Endothelial cell (in vitro differentiated cells): ENCODE measurements around the gene EML3. TPM values are rescaled to one million over a fixed set of nuclear protein-coding genes. Genes with fewer than 3 reads are reported as not detected.
A peak's percentile ranks its signal among the peaks of the same experiment; 100 is the strongest.
"Not testable (repeated sequence)": the region's sequence is repeated elsewhere in the genome, so short reads cannot be mapped to it uniquely, and the experiment has no call there.

Experiments
- DNase-seq: peaks from one replicate; pipeline ENCODE4 v3.0.0; 2021; ENCODE audit warnings: low spot score
- H3K27ac Mint-ChIP-seq: one replicate; pipeline ENCODE4 v1.8.0; 2021; ENCODE audit warnings: mixed read lengths, inconsistent platforms; ENCODE audit not compliant: unreplicated experiment
- H3K27me3 Mint-ChIP-seq: one replicate; pipeline ENCODE4 v1.8.0; 2021; ENCODE audit warnings: mild to moderate bottlenecking, moderate library complexity, mixed read lengths, inconsistent platforms; ENCODE audit not compliant: unreplicated experiment
- H3K36me3 Mint-ChIP-seq: one replicate; pipeline ENCODE4 v1.8.0; 2021; ENCODE audit warnings: mild to moderate bottlenecking, low read depth, mixed read lengths, inconsistent platforms; ENCODE audit not compliant: unreplicated experiment
- H3K4me1 Mint-ChIP-seq: one replicate; pipeline ENCODE4 v1.8.0; 2021; ENCODE audit warnings: mild to moderate bottlenecking, mixed read lengths, inconsistent platforms; ENCODE audit not compliant: unreplicated experiment
- H3K4me3 Mint-ChIP-seq: one replicate; pipeline ENCODE4 v1.8.0; 2021; ENCODE audit warnings: mild to moderate bottlenecking, mixed read lengths, inconsistent platforms; ENCODE audit not compliant: unreplicated experiment
- H3K9me3 Mint-ChIP-seq: one replicate; pipeline ENCODE4 v1.8.0; 2021; ENCODE audit warnings: mixed read lengths, inconsistent platforms; ENCODE audit not compliant: unreplicated experiment
- long read RNA-seq: library from polyadenylated mRNA; unstranded; transcript quantifications from one replicate; pipeline ENCODE4 v2.0.0, GENCODE V29; 2020; ENCODE audit not compliant: unreplicated experiment
- total RNA-seq: library from RNA; stranded (reverse); fragmentation: NEBNext Ultra II Directional; extraction: Animal tissue kit (Norgen Biotek cat#: 25700); gene quantifications from one replicate; pipeline ENCODE4 v1.2.1, GENCODE V29; 2021; ENCODE audit not compliant: unreplicated experiment
- TF ChIP-seq, protein P1 (sequence below): fragments of 200-600 bp; sonication (generic); IDR thresholded peaks from one replicate; pipeline ENCODE4 v1.5.0; 2021; ENCODE audit warnings: antibody characterized with exemption; ENCODE audit not compliant: unreplicated experiment

Gene EML3
- 98.6 TPM for total RNA-seq
- long read RNA-seq, partial matches to known transcripts: 3 of 12 reads
- long read RNA-seq, other reads (novel, unspliced or antisense): 3 of 12 reads

GRCh38 chr11:62612366-62613290, at the start of gene EML3, which contains the start of gene ROM1:
TSS of gene EML3 (minus strand) at chr11:62612775. CDS start at chr11:62612457, 318 bp downstream.
TSS of gene ROM1 (plus strand) at chr11:62613257. CDS start at chr11:62613282, 25 bp downstream.
- peak; percentile 86 for DNase-seq
- peak within 1 kb of the TSS; percentile 94 for H3K4me3 Mint-ChIP-seq
- TF ChIP-seq, protein P1, sequence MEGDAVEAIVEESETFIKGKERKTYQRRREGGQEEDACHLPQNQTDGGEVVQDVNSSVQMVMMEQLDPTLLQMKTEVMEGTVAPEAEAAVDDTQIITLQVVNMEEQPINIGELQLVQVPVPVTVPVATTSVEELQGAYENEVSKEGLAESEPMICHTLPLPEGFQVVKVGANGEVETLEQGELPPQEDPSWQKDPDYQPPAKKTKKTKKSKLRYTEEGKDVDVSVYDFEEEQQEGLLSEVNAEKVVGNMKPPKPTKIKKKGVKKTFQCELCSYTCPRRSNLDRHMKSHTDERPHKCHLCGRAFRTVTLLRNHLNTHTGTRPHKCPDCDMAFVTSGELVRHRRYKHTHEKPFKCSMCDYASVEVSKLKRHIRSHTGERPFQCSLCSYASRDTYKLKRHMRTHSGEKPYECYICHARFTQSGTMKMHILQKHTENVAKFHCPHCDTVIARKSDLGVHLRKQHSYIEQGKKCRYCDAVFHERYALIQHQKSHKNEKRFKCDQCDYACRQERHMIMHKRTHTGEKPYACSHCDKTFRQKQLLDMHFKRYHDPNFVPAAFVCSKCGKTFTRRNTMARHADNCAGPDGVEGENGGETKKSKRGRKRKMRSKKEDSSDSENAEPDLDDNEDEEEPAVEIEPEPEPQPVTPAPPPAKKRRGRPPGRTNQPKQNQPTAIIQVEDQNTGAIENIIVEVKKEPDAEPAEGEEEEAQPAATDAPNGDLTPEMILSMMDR: peak; percentile 99
- peaks cover 18% of the 10 kb centered on the region for H3K4me1 Mint-ChIP-seq
- peak within 1 kb of the TSS; percentile 78 for H3K27ac Mint-ChIP-seq
- H3K9me3 Mint-ChIP-seq: no peaks in the 10 kb centered on the region
- peaks cover 18% of the 10 kb centered on the region for H3K36me3 Mint-ChIP-seq
- peaks cover 18% of the 10 kb centered on the region for H3K27me3 Mint-ChIP-seq

DNA sequence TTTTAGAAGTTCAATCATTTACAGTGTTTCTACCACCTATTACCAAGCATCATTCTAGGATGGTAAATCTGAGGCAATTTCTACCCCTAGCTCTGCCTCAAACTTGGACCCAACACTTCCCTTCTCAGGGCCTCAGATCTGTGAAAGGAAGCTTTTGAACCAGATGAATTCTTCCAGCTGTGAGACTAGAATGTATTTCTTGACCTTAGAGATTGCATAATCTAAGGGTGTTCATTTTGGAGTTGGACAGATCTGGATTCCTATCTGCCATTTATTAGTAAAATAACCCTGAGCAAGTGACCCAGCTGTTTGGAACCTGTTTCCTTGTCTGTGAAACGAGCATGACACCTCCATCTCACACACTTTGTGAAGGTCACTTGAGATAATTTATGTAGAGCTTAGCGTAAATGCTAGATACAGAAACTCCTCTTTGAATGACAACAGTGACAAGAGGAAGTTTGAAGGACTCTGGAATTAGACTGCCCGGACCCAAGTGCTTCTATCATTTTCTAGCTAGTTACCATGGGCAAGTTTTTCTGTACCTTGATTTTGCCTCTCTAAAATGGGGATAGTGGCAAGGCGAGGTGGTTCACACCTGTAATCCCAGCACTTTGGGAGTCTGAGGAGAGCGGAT, 44.3 kb upstream of the EML3 start:
- Mint-ChIP-seq H3K27me3 (peaks cover 8% of the 10 kb centered on the region), H3K4me3 (no peak overlapping the region), H3K9me3 (no peaks in the 10 kb centered on the region), H3K36me3 (no peaks in the 10 kb centered on the region), H3K27ac (no peak overlapping the region), H3K4me1 (peaks cover 7% of the 10 kb centered on the region)
- DNase-seq: no peak
- TF ChIP-seq, protein P1: no peak

GRCh38 chr11:62654297-62654696, 41.7 kb upstream of the EML3 start:
- Mint-ChIP-seq H3K27me3 (peaks cover 8% of the 10 kb centered on the region), H3K36me3 (peaks cover 4% of the 10 kb centered on the region), H3K27ac (peak overlapping the region; percentile 24), H3K9me3 (no peaks in the 10 kb centered on the region), H3K4me1 (peaks cover 7% of the 10 kb centered on the region), H3K4me3 (no peak overlapping the region)
- DNase-seq: no peak
- TF ChIP-seq, protein P1: no peak

DNA sequence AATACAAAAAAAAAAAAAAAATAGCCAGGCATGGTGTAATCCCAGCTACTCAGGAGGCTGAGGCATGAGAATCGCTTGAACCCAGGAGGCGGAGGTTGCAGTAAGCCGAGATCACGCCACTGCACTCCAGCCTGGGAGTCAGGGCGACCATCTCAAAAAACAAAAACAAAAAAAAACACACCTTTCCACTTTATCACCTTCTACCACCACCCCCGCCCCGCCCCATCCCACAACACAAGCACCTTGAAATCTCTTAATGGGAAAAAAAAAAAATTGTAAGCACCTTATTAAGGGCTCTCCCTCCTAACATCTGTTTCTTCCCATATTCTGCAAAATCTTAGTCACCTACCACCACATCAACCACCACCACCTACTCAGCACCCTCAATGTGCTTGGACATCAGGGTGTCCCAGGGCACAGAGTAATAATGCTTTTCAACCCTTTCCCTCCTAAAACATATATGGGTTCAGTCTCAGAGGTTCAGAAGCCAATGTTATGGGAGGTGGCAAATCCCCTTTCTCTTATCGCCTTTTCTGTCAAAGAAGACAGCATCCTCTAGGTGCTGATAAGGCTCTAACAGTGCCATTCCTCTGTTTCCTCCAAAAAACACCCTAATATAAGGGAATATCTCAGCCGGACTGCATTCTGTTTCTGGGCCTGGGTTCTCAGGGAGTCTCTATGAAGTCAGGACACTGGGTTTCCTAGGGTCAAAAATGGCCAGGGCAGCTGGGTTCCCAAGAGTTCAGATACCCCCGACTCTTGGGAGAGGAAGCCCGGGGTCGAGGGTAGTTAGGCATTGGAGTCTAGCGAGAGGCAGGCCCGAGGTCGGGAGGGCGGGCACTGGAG, 39.8 kb upstream of the EML3 start:
- peaks cover 12% of the 10 kb centered on the region for H3K36me3 Mint-ChIP-seq
- H3K4me3 Mint-ChIP-seq: peak overlapping the region; percentile 95
- TF ChIP-seq, protein P1: no peak
- DNase-seq: no peak
- peak overlapping the region; percentile 82 for H3K27ac Mint-ChIP-seq
- no peaks in the 10 kb centered on the region for H3K9me3 Mint-ChIP-seq
- peaks cover 7% of the 10 kb centered on the region for H3K4me1 Mint-ChIP-seq
- peaks cover 12% of the 10 kb centered on the region for H3K27me3 Mint-ChIP-seq

- H3K4me3 Mint-ChIP-seq, H3K9me3 Mint-ChIP-seq, H3K27ac Mint-ChIP-seq, DNase-seq: not testable (repeated sequence)
- Mint-ChIP-seq H3K36me3 (peaks cover 22% of the 10 kb centered on the region), H3K27me3 (peaks cover 16% of the 10 kb centered on the region), H3K4me1 (peaks cover 16% of the 10 kb centered on the region)
These were observed 37.7 kb upstream of the EML3 start for GRCh38 chr11:62650283-62650682.
